Measurements from ENCODE around the gene MYOCOS.

MYOCOS gene

GRCh38 chr1:171641076-171641864, 19.2 kb downstream of the MYOCOS start:
- no peaks in the 10 kb centered on the region for H3K9me3 ChIP-seq (ENCODE audit: control insufficient read depth, insufficient read depth, low read length)
- no peak overlapping the region for H3K4me2 ChIP-seq (ENCODE audit: low read length)
- H3K4me1 ChIP-seq (ENCODE audit: control insufficient read depth, low read length), result no peaks in the 10 kb centered on the region
- TF ChIP-seq EZH2phosphoT487 (IDR thresholded peaks at IDR 0.05; ENCODE audit: borderline replicate concordance, low read length), result no peak
- TF ChIP-seq CTCF (IDR thresholded peaks at IDR 0.05; ENCODE audit: low read depth, low read length, poor library complexity, severe bottlenecking), result no peak
- H3K27ac ChIP-seq (ENCODE audit: low read depth, low read length), result no peak overlapping the region
- H3K79me2 ChIP-seq (ENCODE audit: control insufficient read depth, low read length), result no peaks in the 10 kb centered on the region
- H3K9me2 ChIP-seq (replicated peaks; ENCODE audit: control insufficient read depth, low read length), result no peaks in the 10 kb centered on the region
- H3K4me3 ChIP-seq (ENCODE audit: low read length), result no peak overlapping the region
- no peaks in the 10 kb centered on the region for H3K36me3 ChIP-seq (ENCODE audit: control insufficient read depth, low read length)
- H3K27me3 ChIP-seq (ENCODE audit: control insufficient read depth, low read length), result no peaks in the 10 kb centered on the region
- no peaks in the 10 kb centered on the region for H3F3A ChIP-seq (ENCODE audit: control insufficient read depth, insufficient read depth)
- H4K20me1 ChIP-seq (ENCODE audit: control insufficient read depth, insufficient read depth, low read depth, low read length), result no peaks in the 10 kb centered on the region

- no peak overlapping the region for H3K4me2 ChIP-seq (ENCODE audit: low read length)
- no peak overlapping the region for H3K4me3 ChIP-seq (ENCODE audit: low read length)
- no peaks in the 10 kb centered on the region for H3K9me2 ChIP-seq (replicated peaks; ENCODE audit: control insufficient read depth, low read length)
- H3K9me3 ChIP-seq (ENCODE audit: control insufficient read depth, insufficient read depth, low read length), result no peaks in the 10 kb centered on the region
- no peaks in the 10 kb centered on the region for H3F3A ChIP-seq (ENCODE audit: control insufficient read depth, insufficient read depth)
- no peak overlapping the region for H3K27ac ChIP-seq (ENCODE audit: low read depth, low read length)
- H3K36me3 ChIP-seq (ENCODE audit: control insufficient read depth, low read length), result no peaks in the 10 kb centered on the region
- no peaks in the 10 kb centered on the region for H3K79me2 ChIP-seq (ENCODE audit: control insufficient read depth, low read length)
- no peaks in the 10 kb centered on the region for H3K4me1 ChIP-seq (ENCODE audit: control insufficient read depth, low read length)
- H4K20me1 ChIP-seq (ENCODE audit: control insufficient read depth, insufficient read depth, low read depth, low read length), result no peaks in the 10 kb centered on the region
- no peaks in the 10 kb centered on the region for H3K27me3 ChIP-seq (ENCODE audit: control insufficient read depth, low read length)
- TF ChIP-seq CTCF (IDR thresholded peaks at IDR 0.05; ENCODE audit: low read depth, low read length, poor library complexity, severe bottlenecking) (no peak), EZH2phosphoT487 (IDR thresholded peaks at IDR 0.05; ENCODE audit: borderline replicate concordance, low read length) (no peak)
These were observed 20.2 kb downstream of the MYOCOS start for GRCh38 chr1:171642197-171642596.

GRCh38 chr1:171643156-171643555, 21.1 kb downstream of the MYOCOS start:
- no peak overlapping the region for H3K27ac ChIP-seq (ENCODE audit: low read depth, low read length)
- no peaks in the 10 kb centered on the region for H3K79me2 ChIP-seq (ENCODE audit: control insufficient read depth, low read length)
- H3K9me2 ChIP-seq (replicated peaks; ENCODE audit: control insufficient read depth, low read length), result no peaks in the 10 kb centered on the region
- H3K4me3 ChIP-seq (ENCODE audit: low read length), result no peak overlapping the region
- no peaks in the 10 kb centered on the region for H3K36me3 ChIP-seq (ENCODE audit: control insufficient read depth, low read length)
- H3K4me1 ChIP-seq (ENCODE audit: control insufficient read depth, low read length), result no peaks in the 10 kb centered on the region
- H3F3A ChIP-seq (ENCODE audit: control insufficient read depth, insufficient read depth), result no peaks in the 10 kb centered on the region
- no peak overlapping the region for H3K4me2 ChIP-seq (ENCODE audit: low read length)
- H3K9me3 ChIP-seq (ENCODE audit: control insufficient read depth, insufficient read depth, low read length), result no peaks in the 10 kb centered on the region
- no peaks in the 10 kb centered on the region for H4K20me1 ChIP-seq (ENCODE audit: control insufficient read depth, insufficient read depth, low read depth, low read length)
- no peak for TF ChIP-seq EZH2phosphoT487 (IDR thresholded peaks at IDR 0.05; ENCODE audit: borderline replicate concordance, low read length)
- no peak for TF ChIP-seq CTCF (IDR thresholded peaks at IDR 0.05; ENCODE audit: low read depth, low read length, poor library complexity, severe bottlenecking)
- no peaks in the 10 kb centered on the region for H3K27me3 ChIP-seq (ENCODE audit: control insufficient read depth, low read length)
